Testis (tissue), 2 donors: Measurements from ENCODE around the gene STK33.

Experiments
- POLR2A ChIP-seq: fragments of 450-650 bp; IDR thresholded peaks from one replicate; pipeline ENCODE4 v1.6.1; 2017; ENCODE audit warnings: antibody characterized with exemption, mild to moderate bottlenecking, moderate library complexity
- TF ChIP-seq, protein P1 (sequence below), 3 experiments: fragments of 450-650 bp in 2 of 3; fragments of 200-600 bp in 1 of 3; sonication (generic) in 1 of 3; IDR thresholded peaks; one replicate each; pipeline ENCODE4 v1.5.1; 2016 to 2019; ENCODE audit warnings: antibody characterized with exemption in 3 of 3, mild to moderate bottlenecking in 2 of 3, moderate library complexity in 1 of 3

DNA sequence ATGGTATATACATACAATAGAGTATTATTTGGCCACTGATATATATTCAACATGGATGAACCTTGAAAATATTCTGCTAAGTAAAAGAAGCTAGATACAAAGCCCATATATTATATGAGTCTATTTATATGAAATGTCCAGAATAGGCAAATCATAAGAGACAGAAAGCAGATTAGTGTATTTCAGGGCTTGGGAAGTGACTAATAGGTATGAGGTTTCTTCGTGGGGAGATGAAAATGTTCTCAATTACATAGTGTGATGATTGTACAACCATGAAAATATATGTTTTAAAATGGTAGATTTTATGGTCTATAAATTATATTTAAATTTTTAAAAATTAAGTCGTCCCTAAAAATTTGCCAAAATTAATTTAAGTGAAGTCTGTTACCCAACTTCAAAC lies 92.2 kb downstream of the STK33 start:
- TF ChIP-seq, protein P1, sequence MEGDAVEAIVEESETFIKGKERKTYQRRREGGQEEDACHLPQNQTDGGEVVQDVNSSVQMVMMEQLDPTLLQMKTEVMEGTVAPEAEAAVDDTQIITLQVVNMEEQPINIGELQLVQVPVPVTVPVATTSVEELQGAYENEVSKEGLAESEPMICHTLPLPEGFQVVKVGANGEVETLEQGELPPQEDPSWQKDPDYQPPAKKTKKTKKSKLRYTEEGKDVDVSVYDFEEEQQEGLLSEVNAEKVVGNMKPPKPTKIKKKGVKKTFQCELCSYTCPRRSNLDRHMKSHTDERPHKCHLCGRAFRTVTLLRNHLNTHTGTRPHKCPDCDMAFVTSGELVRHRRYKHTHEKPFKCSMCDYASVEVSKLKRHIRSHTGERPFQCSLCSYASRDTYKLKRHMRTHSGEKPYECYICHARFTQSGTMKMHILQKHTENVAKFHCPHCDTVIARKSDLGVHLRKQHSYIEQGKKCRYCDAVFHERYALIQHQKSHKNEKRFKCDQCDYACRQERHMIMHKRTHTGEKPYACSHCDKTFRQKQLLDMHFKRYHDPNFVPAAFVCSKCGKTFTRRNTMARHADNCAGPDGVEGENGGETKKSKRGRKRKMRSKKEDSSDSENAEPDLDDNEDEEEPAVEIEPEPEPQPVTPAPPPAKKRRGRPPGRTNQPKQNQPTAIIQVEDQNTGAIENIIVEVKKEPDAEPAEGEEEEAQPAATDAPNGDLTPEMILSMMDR (IDR thresholded peaks at IDR 0.05), result no peak
- TF ChIP-seq POLR2A, result no peak
